ENCODE results near the gene KDM5B. TPM values are rescaled to one million over a fixed set of nuclear protein-coding genes. Genes with fewer than 3 reads are reported as not detected.
"Not testable (repeated sequence)": the region's sequence is repeated elsewhere in the genome, so short reads cannot be mapped to it uniquely, and the experiment has no call there.

The KDM5B gene
- total RNA-seq, 1 donor from 2014 or later: 46.1 TPM

GRCh38 chr1:202812176-202813026 lies 4.2 kb upstream of the KDM5B start:
- DNase-seq (ENCODE audit: low read depth in 2 of 2): no peak

- no peak for DNase-seq (ENCODE audit: low read depth in 2 of 2)
Measured at GRCh38 chr1:202811296-202812175, 3.3 kb upstream of the KDM5B start.

GRCh38 chr1:202810615-202811295 lies 2.5 kb upstream of the KDM5B start, which contains the start of gene PCAT6:
Gene PCAT6, plus strand, starts transcription at chr1:202810954.
- DNase-seq (ENCODE audit: low read depth in 2 of 2): peak; percentile 81 to 96

- no peak for DNase-seq (ENCODE audit: low read depth in 2 of 2)
Measured at GRCh38 chr1:202810193-202810614, 2.0 kb upstream of the KDM5B start.

- DNase-seq (ENCODE audit: low read depth in 2 of 2): no peak
Measured at GRCh38 chr1:202809597-202810159, 1.5 kb upstream of the KDM5B start.

- peak in 1 of 2 donors; percentile 17 for DNase-seq (ENCODE audit: low read depth in 2 of 2)
Measured at GRCh38 chr1:202807451-202807925, 733 bp downstream of the KDM5B start.

- DNase-seq (ENCODE audit: low read depth in 2 of 2): peak in 1 of 2 donors; percentile 16
Measured at GRCh38 chr1:202806845-202807450, 1.3 kb downstream of the KDM5B start.

GRCh38 chr1:202805886-202806844 lies 2.1 kb downstream of the KDM5B start:
- peak in 1 of 2 donors; percentile 9 for DNase-seq (ENCODE audit: low read depth in 2 of 2)

GRCh38 chr1:202804126-202804525 lies 4.1 kb downstream of the KDM5B start:
- no peak for DNase-seq (ENCODE audit: low read depth in 2 of 2)

- no peak for DNase-seq (ENCODE audit: low read depth in 2 of 2)
Measured at GRCh38 chr1:202802998-202803932, 5.0 kb downstream of the KDM5B start.

- DNase-seq (ENCODE audit: low read depth in 2 of 2): no peak
Measured at GRCh38 chr1:202802034-202802433, 6.2 kb downstream of the KDM5B start.

GRCh38 chr1:202801175-202801574 lies 7.0 kb downstream of the KDM5B start:
- no peak for DNase-seq (ENCODE audit: low read depth in 2 of 2)

- no peak for DNase-seq (ENCODE audit: low read depth in 2 of 2)
Measured at GRCh38 chr1:202800742-202801141, 7.5 kb downstream of the KDM5B start.

GRCh38 chr1:202798792-202799331 lies 9.4 kb downstream of the KDM5B start:
- no peak for DNase-seq (ENCODE audit: low read depth in 2 of 2)

- no peak for DNase-seq (ENCODE audit: low read depth in 2 of 2)
Measured at GRCh38 chr1:202798260-202798659, 10.0 kb downstream of the KDM5B start.

- no peak for DNase-seq (ENCODE audit: low read depth in 2 of 2)
Measured at GRCh38 chr1:202796670-202797069, 11.6 kb downstream of the KDM5B start.

- not testable (repeated sequence) for DNase-seq (ENCODE audit: low read depth in 2 of 2)
Measured at GRCh38 chr1:202794931-202795330, 13.3 kb downstream of the KDM5B start.

Measured in dermis microvascular lymphatic vessel endothelial cell (primary cell).